Endothelial cell of umbilical vein (primary cell): ENCODE results near the gene GAB2. TPM values are rescaled to one million over a fixed set of nuclear protein-coding genes. Genes with fewer than 3 reads are reported as not detected.

Experiments used
- BruUV-seq: library from RNA; stranded (reverse); fragments of 400-500 nt; replicated peaks from 2 replicates; lab custom pipeline; 2021; lab: Mats Ljungman, UMichigan
- CTCF ChIA-PET: fragments of 300-600, 350-600 bp; sonication (Branson Sonifier 250); formaldehyde crosslinking; loops from one replicate; lab custom pipeline; 2021; ENCODE audit warnings: antibody characterized with exemption, inconsistent platforms; lab: Charles Lee
- POLR2A ChIA-PET: fragments of 300-600, 350-600 bp; sonication (Branson Sonifier 250); formaldehyde crosslinking; loops from one replicate; lab custom pipeline; 2021; ENCODE audit warnings: antibody characterized with exemption, inconsistent platforms; lab: Charles Lee
- DNase-seq: peaks from one replicate; pipeline ENCODE4 v3.0.0-alpha.2; 2011; ENCODE audit warnings: low read depth, low spot score
- FAIRE-seq: peaks from 2 replicates; lab custom pipeline; 2011; peaks lifted over from hg19 to GRCh38; lab: Jason Lieb, UNC
- H2AFZ ChIP-seq: 2 replicates; pipeline ENCODE4 v1.6.0; 2012; ENCODE audit warnings: low read depth, low read length, control low read depth, inconsistent platforms
- H3K27ac ChIP-seq: 2 replicates; pipeline ENCODE4 v1.5.1; 2011; ENCODE audit warnings: low read depth, mild to moderate bottlenecking, control low read depth, low read length, moderate library complexity; ENCODE audit not compliant: insufficient read depth
- H3K27me3 ChIP-seq, 2 experiments: 2 replicates each; pipeline versions ENCODE4 v1.6.0 to v1.6.1; 2011; ENCODE audit warnings: low read length in 2 of 2, mixed read lengths in 1 of 2; ENCODE audit not compliant: control insufficient read depth in 2 of 2, insufficient read depth in 2 of 2
- H3K36me3 ChIP-seq, 2 experiments: 2 replicates in 1 of 2; 3 replicates in 1 of 2; pipeline ENCODE4 v1.5.1; 2011; ENCODE audit warnings: low read length in 2 of 2, mild to moderate bottlenecking in 1 of 2, moderate library complexity in 1 of 2; ENCODE audit not compliant: control insufficient read depth in 2 of 2, insufficient read depth in 2 of 2; ENCODE audit errors: extremely low read depth in 1 of 2
- H3K4me1 ChIP-seq: 3 replicates; pipeline ENCODE4 v1.5.1; 2011; ENCODE audit warnings: mild to moderate bottlenecking, low read length; ENCODE audit not compliant: control insufficient read depth, insufficient read depth; ENCODE audit errors: extremely low read depth
- H3K4me2 ChIP-seq: 2 replicates; pipeline ENCODE4 v1.6.1; 2011; ENCODE audit warnings: low read length, control low read depth, mixed read lengths; ENCODE audit not compliant: insufficient read depth
- H3K4me3 ChIP-seq, 3 experiments: fragments of 200-600 bp in 1 of 3; sonication (generic), shearing (Covaris generic) in 1 of 3; replicated peaks in 1 of 3; 2 replicates each; pipeline ENCODE4 v1.5.1; 2011 to 2016; ENCODE audit warnings: control low read depth in 3 of 3, low read length in 3 of 3, mild to moderate bottlenecking in 2 of 3, inconsistent platforms in 1 of 3, low read depth in 1 of 3, moderate library complexity in 1 of 3; ENCODE audit not compliant: insufficient read depth in 1 of 3
- H3K79me2 ChIP-seq: 2 replicates; pipeline ENCODE4 v1.6.0; 2012; ENCODE audit warnings: low read length, inconsistent platforms; ENCODE audit not compliant: control insufficient read depth, insufficient read depth
- H3K9ac ChIP-seq: replicated peaks from 2 replicates; pipeline ENCODE3; 2011; ENCODE audit warnings: low read length, control low read depth; ENCODE audit not compliant: insufficient read depth; ENCODE audit errors: extremely low read depth
- H3K9me1 ChIP-seq: replicated peaks from 3 replicates; pipeline ENCODE4 v1.6.0; 2011; ENCODE audit warnings: mild to moderate bottlenecking, low read length; ENCODE audit not compliant: control insufficient read depth, insufficient read depth; ENCODE audit errors: extremely low read depth
- H3K9me3 ChIP-seq: replicated peaks from 2 replicates; pipeline ENCODE4 v1.5.1; 2012; ENCODE audit warnings: low read length, inconsistent platforms; ENCODE audit not compliant: control insufficient read depth, insufficient read depth
- H4K20me1 ChIP-seq: replicated peaks from 2 replicates; pipeline ENCODE3; 2011; ENCODE audit warnings: mild to moderate bottlenecking, low read length; ENCODE audit not compliant: control insufficient read depth, insufficient read depth; ENCODE audit errors: extremely low read depth
- EZH2 ChIP-seq: IDR thresholded peaks from 2 replicates; pipeline ENCODE4 v1.6.1; 2012; ENCODE audit warnings: borderline replicate concordance, low read depth, mild to moderate bottlenecking, moderate library complexity, low read length, inconsistent platforms; ENCODE audit not compliant: severe bottlenecking
- FOS ChIP-seq: IDR thresholded peaks from 2 replicates; pipeline ENCODE4 v1.6.1; 2011; ENCODE audit warnings: mild to moderate bottlenecking, low read length, moderate library complexity, borderline replicate concordance; ENCODE audit not compliant: insufficient read depth
- GATA2 ChIP-seq: IDR thresholded peaks from 2 replicates; pipeline ENCODE4 v1.7.0; 2011; ENCODE audit warnings: low read depth, mild to moderate bottlenecking, moderate library complexity, mixed read lengths, low read length; ENCODE audit not compliant: insufficient read length, insufficient read depth
- JUN ChIP-seq: IDR thresholded peaks from 2 replicates; pipeline ENCODE4 v1.6.1; 2011; ENCODE audit warnings: borderline replicate concordance, low read depth; ENCODE audit not compliant: insufficient read length, insufficient read depth
- MYC ChIP-seq: IDR thresholded peaks from one replicate; pipeline ENCODE4 v1.6.1; 2011; ENCODE audit warnings: mild to moderate bottlenecking, low read depth, low read length
- POLR2A ChIP-seq: IDR thresholded peaks from 2 replicates; pipeline ENCODE4 v1.6.1; 2012; ENCODE audit warnings: low read depth, mild to moderate bottlenecking, control low read depth, low read length
- POLR2AphosphoS5 ChIP-seq: IDR thresholded peaks from 2 replicates; pipeline ENCODE4 v1.6.1; 2012; ENCODE audit warnings: low read depth, mild to moderate bottlenecking, control low read depth, low read length, moderate library complexity; ENCODE audit not compliant: insufficient read depth
- dilution Hi-C: fragments of 300-500 bp; cut with MboI; formaldehyde crosslinking; loops from one replicate; pipeline ENCODE4 v1.15.0; 2019; ENCODE audit warnings: low sequenced_read_pairs; ENCODE audit not compliant: extremely low pct_ligation_motif_present
- intact Hi-C: fragments of 100-400 bp; cut with micrococcal nuclease; formaldehyde crosslinking; loops from one replicate; pipeline ENCODE4 v1.10.0; 2022
- polyA plus RNA-seq, 4 experiments: library from polyadenylated mRNA; depleted of rRNA in 3 of 4; stranded (reverse) in 3 of 4; unstranded in 1 of 4; fragments of >200 nt; gene quantifications; 2 replicates each; pipeline versions ENCODE4 v1.2.1 to v1.2.3, GENCODE V29; 2011 to 2012; ENCODE audit warnings: missing spikeins in 1 of 4
- total RNA-seq: library from RNA; stranded (reverse); gene quantifications from 2 replicates; pipeline ENCODE4 v1.2.3, GENCODE V29; 2021
- TF ChIP-seq, protein P1 (sequence below): IDR thresholded peaks from 2 replicates; pipeline ENCODE4 v1.6.1; 2011; ENCODE audit not compliant: insufficient read depth, insufficient read length
- TF ChIP-seq, protein P2 (sequence below), 2 donors: IDR thresholded peaks; 1 replicate in 1 of 2; 2 replicates in 1 of 2; pipeline ENCODE4 v1.5.1; 2011; ENCODE audit warnings: low read length in 2 of 2, mild to moderate bottlenecking in 2 of 2, moderate library complexity in 2 of 2, control low read depth in 1 of 2, inconsistent platforms in 1 of 2, low read depth in 1 of 2; ENCODE audit not compliant: insufficient read depth in 1 of 2; ENCODE audit errors: extremely low read depth in 1 of 2

Gene GAB2
- total and polyA plus RNA-seq, 2 donors (not counting 3 experiments of a cell fraction or from before 2014, with no cell fraction given): 19.6 to 39.6 TPM

DNA sequence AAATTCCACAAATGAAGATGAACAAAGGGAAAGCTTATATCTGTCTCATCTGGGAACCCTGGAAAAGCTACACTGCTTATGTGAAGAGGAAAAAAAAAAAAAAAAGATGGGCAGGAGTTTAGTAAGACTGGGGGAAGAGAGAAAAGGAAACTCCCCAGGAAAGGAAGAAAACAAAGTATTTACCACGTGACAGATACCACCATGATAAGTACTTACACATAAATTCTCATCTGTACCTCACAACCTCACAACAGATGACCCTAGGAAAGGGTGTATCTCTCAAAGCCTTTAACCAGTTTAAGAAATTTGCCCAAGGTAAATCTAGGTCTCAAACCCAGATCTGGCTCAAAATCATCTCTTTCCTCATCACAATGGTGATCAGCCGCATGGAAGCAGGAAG, 77.1 kb downstream of the GAB2 start:
- no TSS peak for BruUV-seq
- Histone ChIP-seq H3K27ac (no peak overlapping the region), H3K9ac (no peak overlapping the region), H3K9me1 (no peaks in the 10 kb centered on the region), H3K79me2 (peaks cover 60% of the 10 kb centered on the region), H4K20me1 (peaks cover 7% of the 10 kb centered on the region), H3K36me3 (no peaks in the 10 kb centered on the region), H3K4me3 (no peak overlapping the region), H3K4me2 (no peak overlapping the region), H3K27me3 (no peaks in the 10 kb centered on the region), H2AFZ (no peak overlapping the region), H3K4me1 (peaks cover 17% of the 10 kb centered on the region), H3K9me3 (no peaks in the 10 kb centered on the region)
- ChIA-PET POLR2A (no interaction called here), CTCF (no interaction called here)
- DNase-seq (no peak), FAIRE-seq (no peak)
- intact Hi-C loops (no loop called here), dilution Hi-C loops (no loop called here)
- no peak for TF ChIP-seq GATA2
- TF ChIP-seq MYC: no peak
- TF ChIP-seq EZH2: no peak
- no peak for TF ChIP-seq JUN
- TF ChIP-seq, protein P1, sequence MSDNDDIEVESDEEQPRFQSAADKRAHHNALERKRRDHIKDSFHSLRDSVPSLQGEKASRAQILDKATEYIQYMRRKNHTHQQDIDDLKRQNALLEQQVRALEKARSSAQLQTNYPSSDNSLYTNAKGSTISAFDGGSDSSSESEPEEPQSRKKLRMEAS: no peak
- TF ChIP-seq FOS: no peak

- Histone ChIP-seq H2AFZ (no peak overlapping the region), H4K20me1 (peaks cover 7% of the 10 kb centered on the region), H3K27ac (no peak overlapping the region), H3K27me3 (no peaks in the 10 kb centered on the region), H3K9me1 (no peaks in the 10 kb centered on the region), H3K4me3 (no peak overlapping the region), H3K4me1 (peaks cover 13% of the 10 kb centered on the region), H3K9me3 (no peaks in the 10 kb centered on the region), H3K79me2 (peaks cover 56% of the 10 kb centered on the region), H3K9ac (no peak overlapping the region), H3K4me2 (no peak overlapping the region), H3K36me3 (no peaks in the 10 kb centered on the region)
- dilution Hi-C loops: no loop called here
- TF ChIP-seq GATA2 (no peak), POLR2AphosphoS5 (no peak), FOS (no peak), JUN (no peak), POLR2A (no peak), MYC (no peak), EZH2 (no peak)
- TF ChIP-seq, protein P1: no peak
- TF ChIP-seq, protein P2, sequence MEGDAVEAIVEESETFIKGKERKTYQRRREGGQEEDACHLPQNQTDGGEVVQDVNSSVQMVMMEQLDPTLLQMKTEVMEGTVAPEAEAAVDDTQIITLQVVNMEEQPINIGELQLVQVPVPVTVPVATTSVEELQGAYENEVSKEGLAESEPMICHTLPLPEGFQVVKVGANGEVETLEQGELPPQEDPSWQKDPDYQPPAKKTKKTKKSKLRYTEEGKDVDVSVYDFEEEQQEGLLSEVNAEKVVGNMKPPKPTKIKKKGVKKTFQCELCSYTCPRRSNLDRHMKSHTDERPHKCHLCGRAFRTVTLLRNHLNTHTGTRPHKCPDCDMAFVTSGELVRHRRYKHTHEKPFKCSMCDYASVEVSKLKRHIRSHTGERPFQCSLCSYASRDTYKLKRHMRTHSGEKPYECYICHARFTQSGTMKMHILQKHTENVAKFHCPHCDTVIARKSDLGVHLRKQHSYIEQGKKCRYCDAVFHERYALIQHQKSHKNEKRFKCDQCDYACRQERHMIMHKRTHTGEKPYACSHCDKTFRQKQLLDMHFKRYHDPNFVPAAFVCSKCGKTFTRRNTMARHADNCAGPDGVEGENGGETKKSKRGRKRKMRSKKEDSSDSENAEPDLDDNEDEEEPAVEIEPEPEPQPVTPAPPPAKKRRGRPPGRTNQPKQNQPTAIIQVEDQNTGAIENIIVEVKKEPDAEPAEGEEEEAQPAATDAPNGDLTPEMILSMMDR (IDR thresholded peaks at IDR 0.05; ENCODE audit: extremely low read depth in 1 of 2, insufficient read depth in 1 of 2, low read depth in 1 of 2, low read length in 2 of 2): no peak
- POLR2A ChIA-PET: no interaction called here
- no peak for DNase-seq
- BruUV-seq: no TSS peak
- FAIRE-seq: no peak
- intact Hi-C loops: no loop called here
- CTCF ChIA-PET: no interaction called here
Measured at GRCh38 chr11:78339945-78340344, 77.7 kb downstream of the GAB2 start.
